Dedifferentiated amniotic fluid mesenchymal stem cell (primary cell): Measurements from ENCODE around the gene NR2F1-AS1.

ENCODE experiments used
- DNase-seq: peaks from one replicate; pipeline ENCODE4 v3.0.0-alpha.2; 2016; ENCODE audit errors: extremely low spot score

The NR2F1-AS1 gene

GRCh38 chr5:93589152-93589828, 8.3 kb upstream of the NR2F1-AS1 start:
- no peak for DNase-seq

DNA sequence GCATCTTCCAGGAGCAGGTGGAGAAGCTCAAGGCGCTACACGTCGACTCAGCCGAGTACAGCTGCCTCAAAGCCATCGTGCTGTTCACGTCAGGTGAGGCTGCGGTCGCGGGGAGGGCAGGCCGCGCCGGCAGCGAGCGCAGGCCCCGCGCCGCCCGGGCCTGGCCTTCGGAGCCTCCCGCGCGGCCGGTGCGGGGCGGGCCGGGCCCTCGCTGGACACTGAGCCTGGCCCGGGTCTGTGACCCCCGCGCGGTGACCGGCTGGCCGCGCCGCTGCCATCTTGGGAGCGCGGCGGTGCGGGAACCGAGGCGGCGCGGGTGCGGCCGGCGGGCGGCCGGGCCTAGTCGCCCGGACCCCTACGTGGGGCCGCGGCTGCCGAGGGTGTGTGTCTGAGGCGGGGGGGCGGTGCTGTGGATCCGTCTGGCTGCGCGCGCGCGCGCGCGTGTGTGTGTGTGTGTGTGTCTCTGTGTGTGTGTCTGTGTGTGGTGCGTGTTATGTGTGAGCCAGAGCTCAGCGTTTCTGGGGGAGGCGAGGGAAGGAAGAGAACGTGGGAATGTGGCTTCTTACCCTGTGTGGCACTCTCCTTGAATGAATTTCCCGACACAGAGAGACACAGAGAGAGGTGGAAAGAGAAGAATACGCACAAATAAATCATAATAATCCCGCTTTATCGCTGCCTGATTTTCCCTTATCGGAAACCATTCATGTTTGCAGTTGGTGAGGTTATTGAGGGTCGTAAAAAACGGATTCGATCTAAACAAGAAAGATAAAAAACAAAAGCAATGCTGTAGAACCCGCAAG, 7.5 kb upstream of the NR2F1-AS1 start:
- no peak for DNase-seq

DNA sequence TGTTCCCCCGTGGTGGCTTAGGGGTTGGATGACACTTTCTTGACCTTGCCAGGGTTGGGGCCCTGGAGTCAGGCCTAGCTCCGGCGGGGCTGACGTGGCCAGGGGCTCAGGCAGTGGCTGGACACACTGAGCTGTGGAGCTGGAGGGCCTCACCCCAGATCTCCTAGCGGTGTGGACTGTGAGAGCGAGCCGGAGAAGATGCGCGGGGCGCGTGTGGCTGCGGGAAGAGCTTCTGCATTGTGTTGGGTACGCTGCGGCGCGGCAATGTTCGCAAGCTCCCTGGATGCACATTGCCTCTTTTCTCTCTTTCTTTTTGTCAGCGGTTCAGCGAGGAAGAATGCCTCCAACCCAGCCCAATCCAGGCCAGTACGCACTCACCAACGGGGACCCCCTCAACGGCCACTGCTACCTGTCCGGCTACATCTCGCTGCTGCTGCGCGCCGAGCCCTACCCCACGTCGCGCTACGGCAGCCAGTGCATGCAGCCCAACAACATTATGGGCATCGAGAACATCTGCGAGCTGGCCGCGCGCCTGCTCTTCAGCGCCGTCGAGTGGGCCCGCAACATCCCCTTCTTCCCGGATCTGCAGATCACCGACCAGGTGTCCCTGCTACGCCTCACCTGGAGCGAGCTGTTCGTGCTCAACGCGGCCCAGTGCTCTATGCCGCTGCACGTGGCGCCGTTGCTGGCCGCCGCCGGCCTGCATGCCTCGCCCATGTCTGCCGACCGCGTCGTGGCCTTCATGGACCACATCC, 6.8 kb upstream of the NR2F1-AS1 start:
- DNase-seq: no peak

- DNase-seq: no peak
Measured at GRCh38 chr5:93586736-93587596, 5.9 kb upstream of the NR2F1-AS1 start.

DNA sequence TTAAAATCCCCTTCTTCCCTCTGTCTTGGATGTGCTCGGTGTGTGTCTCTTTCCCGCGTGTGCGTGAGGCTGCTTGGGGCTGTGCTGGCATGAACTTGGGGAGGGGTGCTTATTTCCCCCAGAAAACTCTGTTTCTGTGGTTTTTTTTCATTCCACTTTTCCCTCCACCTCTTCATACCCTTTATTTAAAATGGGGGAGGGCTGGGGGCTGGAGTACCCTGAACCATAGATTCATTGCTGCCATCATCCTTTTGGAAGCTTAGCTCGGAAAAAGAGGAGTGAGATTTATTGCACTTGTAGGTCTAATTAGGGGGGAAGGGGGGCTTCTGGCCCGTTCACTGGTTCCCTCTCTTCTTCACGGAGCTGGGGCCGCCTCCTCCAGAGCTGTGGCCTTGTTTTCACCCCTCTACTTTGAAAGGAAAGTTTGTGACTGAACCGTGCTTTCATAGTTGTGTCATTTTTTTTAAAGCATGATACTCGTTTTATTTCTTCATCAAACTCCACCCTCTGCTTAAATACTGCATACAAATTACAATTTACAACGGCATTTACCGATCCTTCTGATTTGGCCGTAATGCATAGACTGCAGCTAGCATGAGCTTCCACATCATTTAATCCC, 4.9 kb upstream of the NR2F1-AS1 start:
- no peak for DNase-seq

- peak; percentile 46 for DNase-seq
Measured at GRCh38 chr5:93585041-93585766, 4.2 kb upstream of the NR2F1-AS1 start.

- DNase-seq: no peak
Measured at GRCh38 chr5:93584596-93585040, 3.6 kb upstream of the NR2F1-AS1 start.

DNA sequence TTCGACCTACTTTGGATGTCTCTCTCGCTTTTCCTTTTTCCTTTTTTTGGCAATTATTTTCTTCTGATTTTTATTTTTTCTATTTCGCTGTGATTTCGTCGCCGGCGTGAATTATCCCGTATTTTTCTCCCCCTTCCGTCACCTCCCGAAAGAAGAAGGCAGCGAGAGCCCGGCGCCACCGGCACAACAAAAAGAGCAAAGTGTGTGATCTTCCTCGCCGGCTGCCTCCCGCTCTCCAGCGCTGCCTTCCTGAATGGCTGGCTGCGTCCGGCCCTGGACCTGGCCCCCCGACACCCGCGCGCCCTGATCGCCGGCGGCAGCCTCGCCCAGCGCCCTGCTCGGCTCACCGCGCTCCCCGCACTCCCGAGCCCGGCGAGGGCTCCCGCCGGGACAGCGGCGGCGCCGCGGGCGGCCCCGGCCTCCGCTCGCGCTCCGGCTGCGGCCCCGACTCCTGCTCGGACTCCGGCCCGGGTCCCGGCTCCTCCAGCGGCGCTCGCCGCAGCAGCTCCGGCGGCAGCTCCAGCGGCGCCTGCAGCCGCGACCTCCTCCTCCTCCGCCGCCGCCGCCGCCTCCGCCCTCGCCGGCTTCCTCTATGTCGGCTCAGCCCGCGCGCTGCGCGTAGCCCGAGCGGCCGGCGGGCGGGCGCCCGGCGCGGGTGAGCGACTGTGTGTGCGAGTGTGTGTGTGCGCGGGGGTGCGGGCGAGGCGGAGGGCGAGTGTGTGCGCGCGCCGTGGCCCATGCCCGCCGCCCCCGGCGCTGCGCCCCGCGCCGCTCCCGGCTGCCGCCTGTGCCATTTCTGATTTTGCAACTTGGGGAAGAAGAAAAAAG, 3.0 kb upstream of the NR2F1-AS1 start:
- peak; percentile 49 for DNase-seq

GRCh38 chr5:93583439-93583767, 2.4 kb upstream of the NR2F1-AS1 start:
- no peak for DNase-seq

DNA sequence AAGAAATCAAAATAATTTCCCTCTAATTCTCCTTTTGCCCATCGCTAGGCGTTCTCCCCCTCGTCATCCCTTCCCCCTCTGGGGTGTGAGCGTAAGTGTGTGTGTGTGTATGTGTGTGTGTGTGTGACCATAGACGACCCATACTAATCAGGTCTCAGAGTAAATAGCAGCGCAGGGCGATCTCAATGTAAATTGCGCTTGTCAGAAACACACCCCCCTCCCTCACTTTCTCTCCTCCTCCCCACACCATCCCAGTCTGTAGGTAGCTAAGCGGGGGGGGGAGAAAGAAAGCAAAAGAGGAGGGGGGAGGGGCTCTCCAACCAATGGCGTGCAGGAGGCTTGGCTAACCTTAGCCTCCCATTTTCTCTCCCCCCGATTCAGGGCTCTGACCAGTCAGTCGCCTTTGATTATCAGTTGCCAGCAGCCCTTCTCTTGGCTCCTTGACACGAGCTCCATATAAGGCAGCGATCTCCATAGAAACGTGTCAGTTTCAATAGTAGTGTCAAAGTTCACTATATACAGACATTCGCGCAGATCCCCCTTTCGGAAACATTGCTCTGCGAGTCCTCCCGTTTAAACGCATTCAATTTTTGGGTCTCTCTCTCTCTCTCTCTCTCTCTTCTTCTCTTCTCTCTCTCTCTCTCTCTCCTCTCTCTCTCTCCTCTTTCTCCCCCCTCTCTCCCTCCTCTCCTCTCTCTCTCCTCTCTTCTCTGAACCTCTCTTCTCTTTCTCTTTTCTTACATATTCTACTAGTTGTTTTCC, 1.8 kb upstream of the NR2F1-AS1 start, which contains the start of gene NR2F1:
NR2F1 (plus strand) TSS at position 546 of the 762 bp plus-strand sequence. CDS start 1,802 bp downstream, outside the sequence.
- DNase-seq: peak; percentile 86

DNA sequence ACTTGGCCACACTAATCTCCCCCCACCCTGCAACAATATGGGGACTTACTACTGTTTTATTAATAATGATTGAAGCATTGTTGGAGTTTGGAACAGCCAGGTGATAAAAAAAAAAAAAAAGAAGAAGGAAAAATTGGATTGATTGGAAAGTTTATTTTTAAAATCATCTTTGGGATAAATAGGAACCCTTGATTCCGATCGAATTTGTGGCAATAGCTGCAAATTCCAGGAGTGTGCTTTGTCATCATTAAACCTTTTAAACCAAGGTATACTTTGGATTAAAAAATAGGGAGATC, 1.1 kb upstream of the NR2F1-AS1 start:
- no peak for DNase-seq

- no peak for DNase-seq
Measured at GRCh38 chr5:93580063-93580926, 724 bp downstream of the NR2F1-AS1 start.

GRCh38 chr5:93579692-93580062, 1.3 kb downstream of the NR2F1-AS1 start:
- no peak for DNase-seq

DNA sequence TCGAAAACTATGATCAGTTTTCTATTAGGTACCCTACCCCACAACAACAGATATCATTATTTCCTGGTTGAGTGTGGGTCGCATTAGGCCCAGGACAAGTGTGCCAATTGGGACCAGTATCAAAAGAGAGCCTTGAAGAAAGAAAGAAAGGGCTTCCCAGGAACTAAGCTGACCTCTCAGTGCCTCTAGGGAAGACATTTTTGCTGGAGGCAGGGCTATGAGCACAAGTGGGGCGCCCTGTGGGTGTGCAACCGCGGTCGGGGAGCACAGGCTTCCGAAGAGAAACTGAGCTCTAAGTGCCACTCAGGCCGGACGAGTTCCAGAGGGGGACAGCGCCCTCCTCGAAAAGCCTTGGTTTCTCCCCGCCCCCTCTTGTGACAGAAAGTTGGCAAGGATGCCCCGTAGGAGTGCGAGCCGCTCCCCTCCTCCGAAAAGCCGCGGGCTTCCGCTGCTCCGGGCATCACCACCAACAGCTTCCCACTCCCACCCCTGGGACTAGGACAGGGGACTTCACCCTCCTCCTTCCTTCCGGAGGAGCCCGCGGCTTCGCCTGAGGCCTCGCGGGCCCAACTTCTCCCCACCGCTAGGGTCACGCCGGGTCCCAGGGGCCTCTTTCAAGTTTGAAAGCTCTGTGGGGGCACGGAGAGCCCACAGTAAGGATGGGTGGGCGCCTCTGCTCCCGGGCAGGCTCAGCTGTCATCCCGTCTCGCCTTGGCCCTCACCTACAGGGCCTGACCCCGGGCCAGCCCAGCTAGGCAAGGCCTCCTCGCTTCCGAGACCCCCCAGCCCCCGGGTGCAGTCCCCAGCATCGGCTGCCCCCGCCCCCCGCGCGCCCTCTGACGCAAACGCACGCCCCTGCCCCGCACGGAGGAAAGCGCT, 2.0 kb downstream of the NR2F1-AS1 start:
- DNase-seq: peak; percentile 43

- no peak for DNase-seq
Measured at GRCh38 chr5:93577854-93578812, 2.9 kb downstream of the NR2F1-AS1 start.
